GM21576 (cell line): Measurements from ENCODE around the gene MARCHF3.

ENCODE experiments used
- ATAC-seq: cut with Tn5 transposase; IDR thresholded peaks from one replicate; pipeline ENCODE4 v1.9.1; 2021; ENCODE audit warnings: mild to moderate bottlenecking, moderate library complexity; ENCODE audit not compliant: unreplicated experiment

MARCHF3 gene

GRCh38 chr5:126819253-126819652, 211.1 kb downstream of the MARCHF3 start:
- no peak for ATAC-seq

GRCh38 chr5:126818736-126819135, 211.6 kb downstream of the MARCHF3 start:
- ATAC-seq: no peak
